Fibroblast of the conjunctiva (primary cell): Measurements from ENCODE around the gene GABRD.
A peak's percentile ranks its signal among the peaks of the same experiment; 100 is the strongest.

Experiments used
- DNase-seq: peaks from one replicate; pipeline ENCODE4 v3.0.0-alpha.2; 2010; ENCODE audit warnings: low read depth

Gene GABRD

GRCh38 chr1:1985375-1986050, 33.6 kb upstream of the GABRD start:
- DNase-seq = no peak

- DNase-seq = no peak
Observed at GRCh38 chr1:1986451-1987141, 32.5 kb upstream of the GABRD start.

- no peak for DNase-seq
Observed at GRCh38 chr1:1987142-1987510, 32.0 kb upstream of the GABRD start.

- no peak for DNase-seq
Observed at GRCh38 chr1:1988061-1988945, 30.8 kb upstream of the GABRD start.

- DNase-seq = no peak
Observed at GRCh38 chr1:1989102-1989542, 30.0 kb upstream of the GABRD start.

- DNase-seq = no peak
Observed at GRCh38 chr1:1989789-1990188, 29.4 kb upstream of the GABRD start.

- no peak for DNase-seq
Observed at GRCh38 chr1:1990222-1990621, 28.9 kb upstream of the GABRD start.

- no peak for DNase-seq
Observed at GRCh38 chr1:1994536-1994935, 24.6 kb upstream of the GABRD start.

- DNase-seq = no peak
Observed at GRCh38 chr1:1996207-1996651, 22.9 kb upstream of the GABRD start.

- DNase-seq = no peak
Observed at GRCh38 chr1:1997576-1997975, 21.6 kb upstream of the GABRD start.

GRCh38 chr1:2000432-2000831, 18.7 kb upstream of the GABRD start:
- no peak for DNase-seq

GRCh38 chr1:2000850-2001249, 18.3 kb upstream of the GABRD start:
- DNase-seq = no peak

- no peak for DNase-seq
Observed at GRCh38 chr1:2001773-2002411, 17.3 kb upstream of the GABRD start.

GRCh38 chr1:2003541-2004131, 15.5 kb upstream of the GABRD start, which contains the start of gene CFAP74:
Gene CFAP74 (minus strand): TSS chr1:2003786. CDS start chr1:1990956, 12,830 bp downstream.
- peak; percentile 16 for DNase-seq

- no peak for DNase-seq
Observed at GRCh38 chr1:2004856-2005255, 14.3 kb upstream of the GABRD start.

GRCh38 chr1:2009101-2010053, 9.8 kb upstream of the GABRD start:
- no peak for DNase-seq

GRCh38 chr1:2014181-2014580, 5.0 kb upstream of the GABRD start:
- no peak for DNase-seq

- no peak for DNase-seq
Observed at GRCh38 chr1:2014741-2015735, 4.1 kb upstream of the GABRD start.

- DNase-seq = no peak
Observed at GRCh38 chr1:2016123-2016522, 3.0 kb upstream of the GABRD start.
